Measurements from ENCODE around the gene TTC27. TPM values are rescaled to one million over a fixed set of nuclear protein-coding genes. Genes with fewer than 3 reads are reported as not detected.
A peak's percentile ranks its signal among the peaks of the same experiment; 100 is the strongest.

TTC27 gene
- polyA plus RNA-seq, 3 donors: 26.7 to 28.7 (median 27.2) TPM

- DNase-seq (ENCODE audit: low read depth in 3 of 3, low spot score in 2 of 3): no peak
These were observed 175.0 kb downstream of the TTC27 start for GRCh38 chr2:32802877-32803276.

GRCh38 chr2:32804205-32804604 lies 176.4 kb downstream of the TTC27 start:
- no peak for DNase-seq (ENCODE audit: low read depth in 3 of 3, low spot score in 2 of 3)

- DNase-seq (ENCODE audit: low read depth in 3 of 3, low spot score in 2 of 3): no peak
These were observed 177.6 kb downstream of the TTC27 start for GRCh38 chr2:32805104-32806095.

DNA sequence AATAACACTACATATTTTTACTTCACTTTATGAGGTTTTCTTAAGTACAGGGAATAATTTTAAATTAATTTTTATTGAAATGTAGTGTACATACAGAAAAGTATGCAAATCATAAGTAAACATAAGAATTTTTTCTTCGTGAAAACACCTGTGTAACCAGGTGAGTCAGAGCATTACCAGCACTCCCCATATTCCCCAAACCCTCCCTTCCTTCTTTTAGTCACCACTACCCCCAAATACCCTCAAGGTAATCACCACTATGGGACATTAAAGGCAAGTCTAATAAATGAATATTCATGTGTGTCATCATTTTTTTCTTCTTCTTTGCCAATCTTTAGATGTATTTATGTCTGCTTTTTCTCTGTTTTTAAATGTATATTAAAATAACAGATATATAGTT lies 179.0 kb downstream of the TTC27 start:
- DNase-seq (ENCODE audit: low read depth in 3 of 3, low spot score in 2 of 3): no peak

DNA sequence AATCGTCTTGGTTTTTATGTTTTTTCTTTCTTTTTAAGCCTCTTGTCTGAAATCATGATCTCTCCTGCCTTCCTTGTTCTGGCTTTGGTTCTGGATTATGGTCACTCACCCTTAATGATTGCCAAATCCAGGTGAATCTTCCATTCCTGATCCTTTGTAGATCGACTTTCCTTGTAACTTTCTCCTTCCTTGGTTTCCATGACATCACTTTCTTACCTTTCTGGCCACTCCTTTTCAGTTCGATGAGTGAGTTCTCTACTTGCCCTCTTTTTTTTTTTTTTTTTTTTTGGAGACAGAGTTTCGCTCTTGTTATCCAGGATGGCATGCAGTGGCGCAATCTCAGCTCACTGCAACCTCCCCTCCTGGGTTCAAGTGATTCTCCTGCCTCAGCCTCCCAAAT lies 179.8 kb downstream of the TTC27 start:
- DNase-seq (ENCODE audit: low read depth in 3 of 3, low spot score in 2 of 3): no peak

DNA sequence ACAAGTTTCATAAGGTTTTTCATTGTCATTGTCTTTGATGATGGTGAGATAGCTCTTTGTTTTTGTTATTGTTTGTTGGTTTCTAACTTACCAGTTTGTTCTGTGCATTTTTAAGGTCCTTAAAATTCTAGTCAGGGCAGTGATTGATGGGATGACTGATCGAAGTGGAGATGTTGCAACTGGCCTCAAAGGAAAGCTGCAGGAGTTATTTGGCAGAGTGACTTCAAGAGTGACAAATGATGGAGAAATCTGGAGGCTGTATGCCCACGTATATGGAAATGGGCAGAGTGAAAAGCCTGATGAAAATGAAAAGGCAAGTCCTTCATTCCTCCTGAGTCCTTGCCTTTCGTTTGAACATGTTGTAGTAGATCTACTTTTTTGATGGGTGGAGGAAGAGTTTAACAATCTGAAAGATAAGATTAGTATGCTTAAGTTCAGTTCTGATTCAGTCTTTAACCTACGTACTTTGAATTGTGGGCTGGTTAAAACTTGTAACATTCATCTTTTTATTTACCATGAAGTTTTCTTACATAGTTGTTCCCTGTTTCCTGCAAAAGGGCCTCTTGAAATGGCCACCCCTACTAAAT lies 183.2 kb downstream of the TTC27 start:
- no peak for DNase-seq (ENCODE audit: low read depth in 3 of 3, low spot score in 2 of 3)

DNA sequence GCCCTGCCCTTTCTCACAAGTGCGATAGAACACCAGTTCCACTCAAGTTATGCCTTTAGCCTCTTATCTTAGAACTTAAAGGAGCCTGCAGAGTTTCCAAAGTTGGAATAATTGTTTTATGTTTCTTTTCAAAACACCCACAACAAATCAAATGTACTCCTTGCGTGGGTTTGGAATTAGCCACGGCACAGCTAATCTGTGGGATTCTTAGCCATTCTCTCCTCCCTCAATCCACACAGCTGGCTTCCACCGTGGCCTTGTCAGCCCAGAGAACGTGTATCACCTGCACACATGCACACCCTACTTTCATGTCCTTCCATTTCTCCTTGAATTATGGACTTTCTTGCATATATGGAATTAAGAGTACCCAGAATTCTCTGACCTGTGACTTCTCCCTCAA lies 183.8 kb downstream of the TTC27 start:
- DNase-seq (ENCODE audit: low read depth in 3 of 3, low spot score in 2 of 3): no peak

DNA sequence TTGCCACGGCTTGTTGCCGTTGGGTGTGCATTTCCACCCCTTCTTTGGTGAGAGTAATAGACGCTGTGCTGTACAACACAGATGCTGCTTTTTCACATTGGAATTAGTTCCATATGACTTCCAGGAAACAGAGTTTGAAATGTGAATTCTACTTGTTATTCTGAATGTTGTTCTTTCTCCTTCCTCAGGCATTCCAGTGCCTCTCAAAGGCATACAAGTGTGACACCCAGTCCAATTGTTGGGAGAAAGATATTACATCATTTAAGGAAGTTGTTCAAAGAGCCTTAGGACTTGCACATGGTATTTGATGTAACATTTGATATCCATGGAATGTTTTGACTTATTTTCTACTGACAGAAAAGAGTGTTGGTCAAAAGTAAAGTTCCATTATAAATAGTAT lies 184.5 kb downstream of the TTC27 start:
- DNase-seq (ENCODE audit: low read depth in 3 of 3, low spot score in 2 of 3): no peak

GRCh38 chr2:32820088-32820487 lies 192.2 kb downstream of the TTC27 start:
- DNase-seq (ENCODE audit: low read depth in 3 of 3, low spot score in 2 of 3): no peak

DNA sequence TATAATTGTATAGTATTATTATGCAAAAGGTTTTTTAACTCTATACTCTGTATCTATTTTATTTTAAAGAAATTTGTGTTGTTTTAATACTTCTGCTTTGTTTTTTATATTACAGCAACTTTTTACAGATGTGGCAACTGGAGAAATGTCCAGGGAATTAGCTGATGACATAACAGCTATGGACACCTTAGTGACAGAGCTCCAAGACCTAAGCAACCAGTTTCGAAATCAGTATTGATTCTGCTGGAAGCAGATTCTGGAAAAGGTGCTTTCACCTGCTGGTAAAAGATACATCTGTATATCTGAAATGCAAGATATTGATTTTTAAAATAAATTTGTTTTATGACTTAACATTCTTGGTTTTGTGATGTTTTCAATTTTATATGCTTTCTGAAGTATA lies 192.9 kb downstream of the TTC27 start:
- no peak for DNase-seq (ENCODE audit: low read depth in 3 of 3, low spot score in 2 of 3)

DNA sequence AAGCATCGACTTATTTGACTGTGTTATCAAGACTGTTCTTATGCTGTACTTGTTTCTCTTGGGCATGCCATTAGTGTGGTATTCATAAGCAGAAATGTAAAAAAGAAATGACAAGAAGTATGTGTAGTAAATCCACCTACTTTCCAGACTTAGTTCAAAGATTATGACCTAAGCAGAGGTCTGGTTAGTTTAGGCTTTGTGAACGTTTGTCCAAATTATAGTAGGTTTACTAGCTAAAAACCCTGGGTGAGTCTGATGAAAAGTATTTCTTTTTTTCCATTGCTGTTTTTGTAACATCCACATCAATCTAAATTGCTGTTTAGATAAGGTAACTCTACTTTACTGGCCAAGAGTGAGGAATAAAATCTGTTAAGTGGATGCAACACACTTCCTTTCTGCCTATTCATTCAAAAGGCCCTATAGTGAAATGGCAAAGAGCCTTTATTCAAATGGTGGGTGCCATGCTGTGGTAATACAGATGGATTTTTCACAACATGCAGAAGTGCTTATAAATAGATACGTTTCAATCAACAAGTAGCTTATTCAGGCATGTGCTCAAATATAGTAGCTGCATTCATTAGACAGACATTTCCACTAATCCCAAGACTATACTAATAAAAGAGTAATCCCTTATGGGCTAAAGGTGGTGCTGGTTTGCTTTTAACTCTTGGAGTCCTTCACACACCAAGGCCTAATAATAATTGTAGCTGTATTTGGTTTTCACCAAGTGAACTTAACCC lies 196.4 kb downstream of the TTC27 start:
- DNase-seq (ENCODE audit: low read depth in 3 of 3, low spot score in 2 of 3): no peak

DNA sequence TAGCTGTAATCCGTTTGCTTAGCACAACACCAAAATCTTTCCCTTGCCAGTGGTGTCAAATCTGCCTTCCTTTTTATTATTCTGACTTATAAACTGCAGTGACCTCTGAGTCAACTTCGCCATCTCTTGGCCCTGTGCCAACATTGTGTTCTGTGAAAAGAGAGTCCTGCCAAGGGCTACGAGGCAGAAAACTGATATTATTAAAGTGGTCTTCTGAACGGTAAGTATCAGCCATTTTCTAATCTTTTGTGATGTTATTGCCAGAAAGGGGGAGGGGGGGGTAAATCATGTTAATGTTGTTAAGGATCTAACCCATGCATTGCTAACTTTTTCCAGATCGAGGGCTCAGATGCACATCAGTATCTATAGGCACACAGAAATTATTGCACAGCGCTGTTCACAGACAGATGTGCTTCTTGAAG lies 197.5 kb downstream of the TTC27 start:
- DNase-seq (ENCODE audit: low read depth in 3 of 3, low spot score in 2 of 3): peak in 1 of 3 donors; percentile 18

DNA sequence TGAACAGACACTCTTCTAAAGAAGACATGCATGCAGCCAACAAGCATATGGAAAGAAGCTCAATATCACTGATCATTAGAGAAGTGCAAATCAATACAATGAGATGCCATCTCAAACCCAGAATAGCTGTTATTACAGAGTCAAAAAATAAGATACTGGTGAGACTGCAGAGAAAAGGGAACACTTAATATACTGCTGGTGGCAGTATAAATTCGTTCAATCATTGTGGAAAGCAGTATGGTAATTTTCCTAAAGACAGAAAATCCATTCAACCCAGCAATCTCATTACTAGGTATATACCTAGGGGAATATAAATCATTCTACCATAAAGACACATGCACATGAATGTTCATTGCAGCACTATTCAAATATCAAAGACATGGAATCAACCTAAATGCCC lies 202.3 kb downstream of the TTC27 start:
- DNase-seq (ENCODE audit: low read depth in 3 of 3, low spot score in 2 of 3): no peak

GRCh38 chr2:32832821-32833220 lies 205.0 kb downstream of the TTC27 start:
- DNase-seq (ENCODE audit: low read depth in 3 of 3, low spot score in 2 of 3): peak in 2 of 3 donors; percentile 31 to 47

DNA sequence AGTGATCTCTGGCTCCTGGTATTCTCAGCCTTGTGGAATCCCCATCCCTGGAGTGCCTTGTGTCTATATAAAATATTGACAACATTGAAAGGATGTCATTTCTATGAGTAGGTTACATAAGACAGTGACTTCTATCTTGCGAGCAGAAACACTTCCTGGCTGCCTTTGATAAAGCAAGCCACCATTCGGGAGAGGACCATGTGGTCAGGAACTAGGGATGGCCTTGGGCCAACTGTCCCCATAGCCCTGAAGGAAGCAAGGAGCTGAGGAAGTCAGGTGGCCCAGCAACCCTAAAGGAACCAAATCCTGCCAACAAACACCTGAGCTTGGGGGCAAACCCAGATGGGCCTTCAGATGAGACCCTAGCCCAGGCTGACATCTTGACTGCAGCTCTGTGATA lies 205.9 kb downstream of the TTC27 start:
- DNase-seq (ENCODE audit: low read depth in 3 of 3, low spot score in 2 of 3): no peak

DNA sequence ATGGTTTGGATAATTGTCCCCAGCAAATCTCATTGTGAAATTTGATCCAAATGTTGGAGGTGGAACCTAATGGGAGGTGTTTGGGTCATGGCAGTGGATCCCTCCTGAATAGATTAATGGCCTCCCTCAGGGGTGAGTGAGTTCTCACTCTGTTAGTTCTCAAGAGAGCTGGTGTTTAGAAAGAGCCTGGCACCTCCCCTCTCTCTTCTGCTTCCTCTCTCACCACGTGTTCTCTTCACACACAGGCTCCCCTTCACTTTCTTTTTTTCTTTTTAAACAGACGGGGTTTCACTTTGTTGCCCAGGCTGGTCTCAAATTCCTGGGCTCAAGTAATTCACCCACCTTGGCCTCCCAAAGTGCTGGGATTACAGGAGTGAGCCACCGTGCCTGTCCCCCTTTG lies 207.3 kb downstream of the TTC27 start:
- DNase-seq (ENCODE audit: low read depth in 3 of 3, low spot score in 2 of 3): no peak

GRCh38 chr2:32836933-32837332 lies 209.1 kb downstream of the TTC27 start:
- DNase-seq (ENCODE audit: low read depth in 3 of 3, low spot score in 2 of 3): no peak

DNA sequence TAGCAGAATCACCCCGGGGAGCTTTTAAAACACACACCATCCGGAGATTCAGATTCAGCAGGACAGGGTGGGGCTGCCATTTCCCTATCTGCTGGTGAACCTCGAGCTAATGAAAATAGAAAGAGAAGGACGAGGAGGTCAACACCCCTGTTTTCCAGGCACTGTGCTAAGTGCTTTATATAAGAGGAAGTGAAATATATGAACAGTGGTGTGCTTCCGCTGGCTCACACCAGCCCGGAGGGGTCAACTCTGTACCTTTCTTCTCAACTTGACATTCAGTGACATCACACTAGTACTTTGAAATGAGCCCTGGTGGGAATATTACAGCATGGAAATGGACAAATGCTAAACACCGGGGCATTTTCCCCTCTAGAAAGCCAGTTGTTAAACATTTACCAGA lies 210.6 kb downstream of the TTC27 start:
- DNase-seq (ENCODE audit: low read depth in 3 of 3, low spot score in 2 of 3): no peak

- DNase-seq (ENCODE audit: low read depth in 3 of 3, low spot score in 2 of 3): no peak
These were observed 211.1 kb downstream of the TTC27 start for GRCh38 chr2:32838949-32839348.

GRCh38 chr2:32841931-32842898 lies 214.4 kb downstream of the TTC27 start:
- DNase-seq (ENCODE audit: low read depth in 3 of 3, low spot score in 2 of 3): no peak
